Suprapubic skin (tissue), 3 donors: ENCODE results near the gene SLC66A2.

Source experiments
- EP300 ChIP-seq: sonication (generic); formaldehyde crosslinking; IDR thresholded peaks from one replicate; pipeline ENCODE4 v1.6.1; 2017; ENCODE audit warnings: antibody characterized with exemption
- TF ChIP-seq, protein P1 (sequence below), 2 donors: fragments of 200-600 bp in 1 of 2; fragments of 450-650 bp in 1 of 2; sonication (generic) in 1 of 2; IDR thresholded peaks; one replicate each; pipeline ENCODE4 v1.5.1; 2016 to 2019; ENCODE audit warnings: antibody characterized with exemption in 2 of 2, mild to moderate bottlenecking in 1 of 2, moderate library complexity in 1 of 2

DNA sequence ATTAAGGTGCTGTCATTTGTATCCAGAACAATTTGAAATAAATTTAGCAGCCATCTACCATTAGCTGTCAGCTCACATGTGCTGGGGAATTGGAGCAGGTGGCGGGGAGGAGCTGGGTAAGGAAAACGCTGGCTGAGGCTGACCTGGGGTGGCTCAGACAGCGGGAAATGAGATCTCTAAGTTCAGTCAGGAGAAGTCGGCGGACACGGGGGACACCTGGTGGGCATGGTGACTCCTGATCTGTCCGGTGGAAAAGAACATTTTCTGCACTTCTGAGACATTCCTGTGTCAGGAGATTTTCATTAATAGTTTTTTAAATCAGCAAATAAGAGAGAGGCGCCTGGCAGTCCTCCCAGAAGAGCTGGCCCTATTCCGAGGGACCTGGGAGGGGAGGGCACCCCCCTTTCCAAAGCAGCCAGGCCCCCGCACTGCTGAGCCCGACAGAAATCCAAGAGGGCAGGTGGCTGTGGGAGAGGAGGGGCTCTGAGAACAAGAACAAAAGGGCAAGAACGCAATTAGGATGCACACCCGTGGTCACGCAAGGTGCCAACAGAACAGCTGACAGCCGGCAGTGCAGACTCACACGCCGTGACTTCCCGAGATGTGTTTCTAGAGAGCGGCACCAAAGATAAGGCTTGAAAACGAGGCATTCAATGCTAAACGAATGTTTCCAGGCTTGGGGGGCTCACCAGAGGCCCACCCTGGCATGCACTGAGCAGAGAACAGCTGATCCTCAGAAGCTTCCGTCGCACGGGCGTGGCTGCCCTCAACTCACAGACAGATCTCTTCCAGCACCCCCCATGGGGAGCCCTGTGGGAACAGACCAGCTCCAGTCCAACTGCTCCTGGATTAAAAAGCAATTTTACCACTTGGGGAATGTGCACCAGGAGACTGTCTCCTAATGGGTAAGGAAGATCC lies 26.4 kb downstream of the SLC66A2 start:
- TF ChIP-seq EP300: no peak
- TF ChIP-seq, protein P1, sequence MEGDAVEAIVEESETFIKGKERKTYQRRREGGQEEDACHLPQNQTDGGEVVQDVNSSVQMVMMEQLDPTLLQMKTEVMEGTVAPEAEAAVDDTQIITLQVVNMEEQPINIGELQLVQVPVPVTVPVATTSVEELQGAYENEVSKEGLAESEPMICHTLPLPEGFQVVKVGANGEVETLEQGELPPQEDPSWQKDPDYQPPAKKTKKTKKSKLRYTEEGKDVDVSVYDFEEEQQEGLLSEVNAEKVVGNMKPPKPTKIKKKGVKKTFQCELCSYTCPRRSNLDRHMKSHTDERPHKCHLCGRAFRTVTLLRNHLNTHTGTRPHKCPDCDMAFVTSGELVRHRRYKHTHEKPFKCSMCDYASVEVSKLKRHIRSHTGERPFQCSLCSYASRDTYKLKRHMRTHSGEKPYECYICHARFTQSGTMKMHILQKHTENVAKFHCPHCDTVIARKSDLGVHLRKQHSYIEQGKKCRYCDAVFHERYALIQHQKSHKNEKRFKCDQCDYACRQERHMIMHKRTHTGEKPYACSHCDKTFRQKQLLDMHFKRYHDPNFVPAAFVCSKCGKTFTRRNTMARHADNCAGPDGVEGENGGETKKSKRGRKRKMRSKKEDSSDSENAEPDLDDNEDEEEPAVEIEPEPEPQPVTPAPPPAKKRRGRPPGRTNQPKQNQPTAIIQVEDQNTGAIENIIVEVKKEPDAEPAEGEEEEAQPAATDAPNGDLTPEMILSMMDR (IDR thresholded peaks at IDR 0.05): no peak
